DND-41 (cell line): ENCODE measurements around the gene CTIF.

ENCODE experiments used
- ATAC-seq: fragments of 200-7000 bp; cut with Tn5 transposase; 3 replicates; pipeline ENCODE4 v1.9.1; 2021; ENCODE audit warnings: low read depth; ENCODE audit not compliant: insufficient read depth
- DNase-seq: peaks from one replicate; pipeline ENCODE4 v3.0.0-alpha.2; 2020
- H2AFZ ChIP-seq: 2 replicates; pipeline ENCODE4 v1.6.0; 2012; ENCODE audit warnings: low read depth, low read length
- H3K27ac ChIP-seq: 2 replicates; pipeline ENCODE4 v1.5.1; 2012; ENCODE audit warnings: low read length, inconsistent platforms
- H3K27me3 ChIP-seq: fragments of 200-600 bp; sonication (generic); 2 replicates; pipeline ENCODE4 v1.6.0; 2012; ENCODE audit warnings: low read length, mild to moderate bottlenecking, inconsistent platforms; ENCODE audit not compliant: insufficient read depth, poor library complexity
- H3K36me3 ChIP-seq: 2 replicates; pipeline ENCODE4 v1.5.1; 2012; ENCODE audit warnings: low read length, inconsistent platforms; ENCODE audit not compliant: insufficient read depth
- H3K4me1 ChIP-seq: 2 replicates; pipeline ENCODE4 v1.5.1; 2012; ENCODE audit warnings: mild to moderate bottlenecking, low read length; ENCODE audit not compliant: insufficient read depth
- H3K4me2 ChIP-seq: 2 replicates; pipeline ENCODE4 v1.6.0; 2012; ENCODE audit warnings: mild to moderate bottlenecking, moderate library complexity, low read length, inconsistent platforms; ENCODE audit not compliant: insufficient read depth
- H3K4me3 ChIP-seq, 2 experiments: fragments of 200-600 bp in 1 of 2; shearing (Covaris generic) in 1 of 2; 2 replicates each; pipeline ENCODE4 v1.5.1; 2012 to 2016; ENCODE audit warnings: inconsistent platforms in 2 of 2, low read length in 2 of 2, mild to moderate bottlenecking in 2 of 2, low read depth in 1 of 2, moderate library complexity in 1 of 2
- H3K79me2 ChIP-seq: 2 replicates; pipeline ENCODE4 v1.6.0; 2012; ENCODE audit warnings: low read length, inconsistent platforms; ENCODE audit not compliant: insufficient read depth
- H3K9ac ChIP-seq: 2 replicates; pipeline ENCODE4 v1.6.0; 2012; ENCODE audit warnings: low read depth, mild to moderate bottlenecking, inconsistent platforms, low read length, moderate library complexity
- H3K9me3 ChIP-seq: 2 replicates; pipeline ENCODE4 v1.5.1; 2012; ENCODE audit warnings: low read length, moderate library complexity, mild to moderate bottlenecking, inconsistent platforms; ENCODE audit not compliant: insufficient read depth, severe bottlenecking
- H4K20me1 ChIP-seq: 2 replicates; pipeline ENCODE4 v1.6.0; 2012; ENCODE audit warnings: low read length; ENCODE audit not compliant: insufficient read depth
- EZH2 ChIP-seq: IDR thresholded peaks from 3 replicates; pipeline ENCODE4 v1.6.1; 2012; ENCODE audit warnings: borderline replicate concordance, low read depth, mild to moderate bottlenecking, moderate library complexity, low read length, inconsistent platforms; ENCODE audit not compliant: severe bottlenecking
- TF ChIP-seq, protein P1 (sequence below): IDR thresholded peaks from 2 replicates; pipeline ENCODE4 v1.5.1; 2012; ENCODE audit warnings: borderline replicate concordance, low read length, moderate library complexity, mild to moderate bottlenecking; ENCODE audit not compliant: poor library complexity, severe bottlenecking; ENCODE audit errors: extremely low read depth

Gene CTIF

GRCh38 chr18:48678237-48679115 lies 139.6 kb downstream of the CTIF start:
- no peak for ATAC-seq
- Histone ChIP-seq H3K27me3 (no peaks in the 10 kb centered on the region), H3K36me3 (no peaks in the 10 kb centered on the region), H3K79me2 (no peaks in the 10 kb centered on the region), H3K9me3 (no peaks in the 10 kb centered on the region), H3K4me1 (peaks cover 44% of the 10 kb centered on the region), H3K9ac (no peak overlapping the region), H3K27ac (peak overlapping the region; percentile 24; the same call in 1 of the 2 replicates), H3K4me3 (no peak overlapping the region), H4K20me1 (no peaks in the 10 kb centered on the region), H3K4me2 (no peak overlapping the region), H2AFZ (no peak overlapping the region)
- TF ChIP-seq, protein P1, sequence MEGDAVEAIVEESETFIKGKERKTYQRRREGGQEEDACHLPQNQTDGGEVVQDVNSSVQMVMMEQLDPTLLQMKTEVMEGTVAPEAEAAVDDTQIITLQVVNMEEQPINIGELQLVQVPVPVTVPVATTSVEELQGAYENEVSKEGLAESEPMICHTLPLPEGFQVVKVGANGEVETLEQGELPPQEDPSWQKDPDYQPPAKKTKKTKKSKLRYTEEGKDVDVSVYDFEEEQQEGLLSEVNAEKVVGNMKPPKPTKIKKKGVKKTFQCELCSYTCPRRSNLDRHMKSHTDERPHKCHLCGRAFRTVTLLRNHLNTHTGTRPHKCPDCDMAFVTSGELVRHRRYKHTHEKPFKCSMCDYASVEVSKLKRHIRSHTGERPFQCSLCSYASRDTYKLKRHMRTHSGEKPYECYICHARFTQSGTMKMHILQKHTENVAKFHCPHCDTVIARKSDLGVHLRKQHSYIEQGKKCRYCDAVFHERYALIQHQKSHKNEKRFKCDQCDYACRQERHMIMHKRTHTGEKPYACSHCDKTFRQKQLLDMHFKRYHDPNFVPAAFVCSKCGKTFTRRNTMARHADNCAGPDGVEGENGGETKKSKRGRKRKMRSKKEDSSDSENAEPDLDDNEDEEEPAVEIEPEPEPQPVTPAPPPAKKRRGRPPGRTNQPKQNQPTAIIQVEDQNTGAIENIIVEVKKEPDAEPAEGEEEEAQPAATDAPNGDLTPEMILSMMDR = no peak
- TF ChIP-seq EZH2 = no peak
- DNase-seq = no peak

DNA sequence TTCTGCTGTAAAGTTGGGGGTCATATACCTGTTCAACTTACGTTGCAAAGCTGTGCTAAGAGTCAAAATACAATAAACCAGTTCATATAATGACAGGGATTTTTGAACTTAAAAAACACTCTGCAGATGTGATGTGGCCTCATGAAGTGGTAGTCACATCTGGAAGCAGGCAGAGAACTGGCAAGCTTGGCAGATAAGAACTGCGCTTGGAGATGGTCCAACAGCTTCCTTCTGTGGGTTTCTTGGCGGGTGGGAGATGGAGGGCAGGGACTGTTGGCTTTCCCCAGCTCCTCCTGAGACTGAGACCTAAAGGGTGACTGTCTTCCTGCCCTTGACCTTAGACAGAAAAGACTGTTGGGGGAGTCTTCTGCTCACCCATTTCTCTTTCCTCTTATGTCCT lies 140.4 kb downstream of the CTIF start:
- DNase-seq (peak; percentile 28), ATAC-seq (0 out of 3 replicates have a peak, but pooled peaks have one; percentile 17)
- peak overlapping the region; percentile 24; the same call in 1 of the 2 replicates for H3K27ac ChIP-seq
- H3K4me3 ChIP-seq = no peak overlapping the region
- no peaks in the 10 kb centered on the region for H4K20me1 ChIP-seq
- no peak overlapping the region for H2AFZ ChIP-seq
- peaks cover 36% of the 10 kb centered on the region for H3K4me1 ChIP-seq
- H3K79me2 ChIP-seq = no peaks in the 10 kb centered on the region
- H3K27me3 ChIP-seq = no peaks in the 10 kb centered on the region
- no peaks in the 10 kb centered on the region for H3K9me3 ChIP-seq
- H3K36me3 ChIP-seq = no peaks in the 10 kb centered on the region
- no peak overlapping the region for H3K9ac ChIP-seq
- no peak for TF ChIP-seq EZH2
- TF ChIP-seq, protein P1 = peak; percentile 28
- no peak overlapping the region for H3K4me2 ChIP-seq

DNA sequence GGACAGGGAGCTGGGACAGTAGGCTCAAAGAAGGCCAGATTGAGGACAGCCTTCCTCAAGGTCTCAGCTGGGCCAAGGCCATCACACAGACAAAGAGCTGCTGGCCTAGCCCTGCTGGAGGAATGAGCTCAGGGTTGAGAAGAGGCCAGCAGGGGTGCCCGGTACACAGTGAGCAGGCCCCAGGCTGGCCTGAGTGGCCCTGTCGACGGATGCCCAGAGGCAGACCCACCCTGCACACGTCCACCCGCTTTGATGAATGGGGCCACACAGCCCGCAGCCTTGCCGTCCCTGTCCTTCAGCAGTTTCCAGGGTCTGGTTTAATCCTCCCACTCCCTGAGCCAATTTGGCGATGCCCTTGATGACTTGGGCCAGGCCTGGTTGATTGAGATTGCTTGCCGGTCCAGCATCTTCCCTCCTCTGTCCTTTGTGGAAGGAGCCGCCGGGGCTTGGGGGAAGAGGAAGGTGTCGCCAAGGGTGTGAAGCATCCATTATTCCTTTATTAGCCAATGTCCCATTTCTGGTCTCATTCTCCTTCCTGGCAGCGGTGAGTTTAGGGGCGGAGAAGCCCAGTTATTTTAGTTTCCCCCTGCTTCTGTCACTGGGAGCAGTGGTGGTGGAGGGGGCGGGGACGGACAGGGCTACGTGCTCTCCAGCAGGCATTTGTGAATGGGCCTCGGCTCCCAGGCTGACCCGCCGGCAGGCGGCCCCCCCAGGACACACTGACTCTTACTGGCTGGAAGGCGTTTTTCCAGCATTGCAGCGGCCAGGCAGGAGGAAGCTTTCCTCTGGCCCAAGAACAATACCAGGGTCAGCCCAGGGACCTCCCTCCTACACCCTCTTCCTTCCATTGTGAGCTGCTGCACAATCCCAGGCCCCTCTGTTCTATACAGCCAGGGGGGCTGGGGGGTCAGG lies 141.8 kb downstream of the CTIF start:
- Histone ChIP-seq H3K9ac (no peak overlapping the region), H3K36me3 (no peaks in the 10 kb centered on the region), H4K20me1 (no peaks in the 10 kb centered on the region), H3K79me2 (no peaks in the 10 kb centered on the region), H3K27me3 (no peaks in the 10 kb centered on the region), H3K4me2 (no peak overlapping the region), H3K4me1 (peaks cover 24% of the 10 kb centered on the region), H3K27ac (0 out of 2 replicates have a peak overlapping the region, but pooled peaks have one; percentile 35), H3K9me3 (no peaks in the 10 kb centered on the region), H2AFZ (no peak overlapping the region), H3K4me3 (no peak overlapping the region)
- ATAC-seq (no peak), DNase-seq (no peak)
- TF ChIP-seq, protein P1 = no peak
- TF ChIP-seq EZH2 = no peak
